ENCODE data around the gene TRIO. TPM values are rescaled to one million over a fixed set of nuclear protein-coding genes. Genes with fewer than 3 reads are reported as not detected.
"Not testable (repeated sequence)": the region's sequence is repeated elsewhere in the genome, so short reads cannot be mapped to it uniquely, and the experiment has no call there.

The TRIO gene
- polyA plus RNA-seq, 10 donors = 151 to 228 (median 197) TPM

DNA sequence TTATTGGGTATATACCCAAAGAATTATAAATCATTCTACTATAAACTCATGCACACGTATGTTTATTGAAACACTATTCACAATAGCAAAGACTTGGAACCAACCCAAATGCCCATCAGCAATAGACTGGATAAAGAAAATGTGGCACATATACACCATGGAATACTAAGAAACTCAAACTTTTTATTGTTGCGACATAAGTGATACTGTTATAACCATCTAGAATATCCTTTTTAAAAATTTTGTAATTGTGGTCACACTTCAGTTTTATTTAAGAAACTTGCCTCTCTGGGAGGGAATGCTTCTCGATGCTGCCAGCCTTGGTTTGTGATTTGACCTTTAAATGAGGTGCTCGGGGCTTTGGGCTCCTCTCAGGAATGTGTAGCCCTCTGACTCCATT, 237.6 kb downstream of the TRIO start:
- no peak for DNase-seq

DNA sequence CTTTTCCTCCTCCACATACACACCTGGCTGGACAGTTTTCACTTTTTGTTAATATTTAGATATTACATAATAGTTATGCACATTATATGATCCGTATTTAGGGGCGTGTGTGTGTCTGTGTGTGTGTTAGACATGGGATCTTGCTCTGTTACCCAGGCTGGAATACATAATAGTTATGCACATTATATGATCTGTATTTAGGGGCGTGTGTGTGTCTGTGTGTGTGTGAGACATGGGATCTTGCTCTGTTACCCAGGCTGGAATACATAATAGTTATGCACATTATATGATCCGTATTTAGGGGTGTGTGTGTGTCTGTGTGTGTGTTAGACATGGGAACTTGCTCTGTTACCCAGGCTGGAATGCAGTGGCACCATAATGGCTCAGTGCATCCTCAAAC, 239.5 kb downstream of the TRIO start:
- DNase-seq = no peak

GRCh38 chr5:14383923-14384322, 240.8 kb downstream of the TRIO start:
- no peak for DNase-seq

GRCh38 chr5:14385019-14385418, 241.9 kb downstream of the TRIO start:
- no peak for DNase-seq

GRCh38 chr5:14386884-14387624, 243.9 kb downstream of the TRIO start:
- DNase-seq = no peak

DNA sequence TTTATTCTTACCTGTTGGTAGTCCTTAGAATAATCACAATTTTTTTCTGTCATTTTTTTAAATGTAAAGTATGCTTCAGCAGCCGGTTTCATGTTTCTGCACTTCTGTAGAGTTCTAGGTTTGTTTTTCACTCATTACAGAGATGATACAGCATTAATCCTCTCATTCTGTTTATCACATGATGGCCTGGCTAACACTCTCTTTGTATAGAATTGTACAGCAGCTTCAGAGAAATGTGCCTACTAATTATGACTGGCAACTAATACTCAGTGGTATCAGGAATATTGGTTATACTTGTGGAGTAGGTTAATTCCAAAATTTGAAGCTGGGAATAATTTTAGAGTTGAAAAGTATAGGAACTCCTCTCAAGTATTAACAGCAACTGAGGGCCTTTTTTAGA, 245.6 kb downstream of the TRIO start:
- DNase-seq = no peak

DNA sequence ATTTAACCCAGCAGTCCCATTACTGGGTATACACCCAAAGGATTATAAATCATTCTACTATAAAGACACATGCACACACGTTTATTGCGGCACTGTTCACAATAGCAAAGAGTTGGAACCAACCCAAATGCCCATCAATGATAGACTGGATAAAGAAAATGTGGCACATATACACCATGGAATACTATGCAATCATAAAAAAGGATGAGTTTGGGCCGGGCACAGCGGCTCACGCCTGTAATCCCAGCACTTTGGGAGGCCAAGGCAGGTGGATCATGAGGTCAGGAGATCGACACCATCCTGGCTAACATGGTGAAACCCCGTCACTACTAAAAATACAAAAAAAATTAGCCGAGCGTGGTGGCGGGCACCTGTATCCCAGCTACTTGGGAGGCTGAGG, 249.4 kb downstream of the TRIO start:
- not testable (repeated sequence) for DNase-seq

DNA sequence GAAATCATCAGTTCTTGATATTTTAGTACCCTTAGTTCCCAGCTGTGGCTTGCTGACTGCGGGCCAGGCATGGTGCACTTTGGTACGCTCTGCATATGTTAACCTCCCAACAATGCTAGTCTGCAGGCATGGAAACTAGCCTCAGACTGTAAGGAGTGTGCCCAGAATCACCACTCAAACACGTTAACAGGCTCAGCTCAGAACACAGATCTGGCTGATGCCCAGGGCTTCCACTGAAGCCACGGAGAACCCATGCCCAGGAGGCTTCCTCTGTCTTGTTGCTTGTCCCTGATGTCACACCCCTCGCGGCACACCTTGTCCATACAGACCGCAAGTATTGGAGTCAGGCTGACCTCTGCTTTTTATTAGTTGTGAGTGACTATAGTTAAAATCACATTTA, 251.2 kb downstream of the TRIO start:
- no peak for DNase-seq

- DNase-seq = no peak
These were observed 252.3 kb downstream of the TRIO start for GRCh38 chr5:14395411-14395810.

- DNase-seq = no peak
These were observed 252.9 kb downstream of the TRIO start for GRCh38 chr5:14396066-14396465.

DNA sequence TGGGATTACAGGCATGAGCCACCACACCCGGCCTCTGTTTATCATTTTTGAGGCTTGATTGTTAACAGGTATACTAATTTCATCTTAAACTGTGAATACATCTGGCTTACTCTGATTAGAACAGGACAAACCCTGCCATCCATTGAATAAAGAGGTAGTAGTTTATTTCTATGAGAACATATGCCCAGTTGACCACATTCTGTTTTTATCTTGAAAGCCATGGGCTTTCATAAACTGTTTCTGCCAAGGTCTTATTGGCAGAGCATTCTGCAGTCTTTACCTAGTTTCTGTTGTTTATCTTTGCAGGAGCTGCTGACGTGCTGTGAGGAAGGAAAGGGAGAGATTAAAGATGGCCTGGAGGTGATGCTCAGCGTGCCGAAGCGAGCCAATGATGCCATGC, 253.6 kb downstream of the TRIO start:
- DNase-seq = no peak

GRCh38 chr5:14397717-14398116, 254.6 kb downstream of the TRIO start:
- peak in 1 of 3 donors; percentile 45 for DNase-seq

DNA sequence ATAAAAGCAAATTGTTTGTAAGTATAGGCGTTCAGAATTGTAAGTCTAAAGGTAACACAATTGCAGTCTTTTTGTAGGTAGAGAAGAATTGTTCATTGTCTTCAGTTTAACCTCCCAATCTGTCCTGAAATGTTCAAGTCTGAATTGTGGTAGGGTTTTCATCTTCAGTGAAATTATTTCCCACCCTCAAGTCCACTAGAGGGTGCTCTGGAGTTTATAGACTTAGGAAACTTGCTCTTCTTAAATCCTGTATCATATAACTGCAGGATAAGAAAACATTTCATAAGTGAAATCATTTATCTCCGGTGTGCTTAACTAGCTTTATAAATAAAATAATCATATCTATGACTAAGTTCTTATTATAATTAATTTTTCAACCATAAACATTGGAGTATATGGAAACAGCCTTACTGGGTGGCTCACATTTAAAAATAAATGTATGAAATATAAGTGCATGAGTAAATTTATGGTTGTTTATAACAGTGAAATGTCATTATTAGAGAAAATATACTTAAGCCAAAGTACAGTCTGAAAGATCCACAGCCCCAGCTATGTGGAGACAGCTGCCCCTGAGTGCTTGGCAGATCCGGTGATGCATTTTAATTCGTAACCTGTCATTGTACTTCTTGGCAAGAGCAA, 256.0 kb downstream of the TRIO start:
- peak; percentile 79 to 89 (median 80) for DNase-seq

GRCh38 chr5:14400085-14400484, 256.9 kb downstream of the TRIO start:
- DNase-seq = peak; percentile 75 to 85 (median 85)

- DNase-seq = no peak
These were observed 257.5 kb downstream of the TRIO start for GRCh38 chr5:14400611-14401010.

DNA sequence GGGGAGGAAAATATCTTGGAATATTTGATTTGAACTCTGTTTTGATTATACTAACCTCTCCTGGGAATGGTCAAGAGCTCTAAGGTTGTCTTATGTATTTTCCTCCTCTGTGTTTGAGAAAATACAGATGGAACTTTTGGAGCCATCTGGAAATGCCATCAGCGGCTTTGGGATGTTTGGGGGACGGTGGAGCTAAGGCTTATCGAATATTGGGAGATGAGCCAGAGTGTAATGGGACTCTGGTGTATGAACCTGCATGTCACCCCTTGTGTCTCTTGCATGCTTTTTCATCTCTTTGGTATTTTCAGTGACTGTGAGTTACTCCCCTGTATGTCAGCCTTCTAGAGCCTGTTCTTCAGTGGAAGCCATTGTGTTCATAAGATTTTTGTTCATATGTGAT, 258.5 kb downstream of the TRIO start:
- DNase-seq = no peak

DNA sequence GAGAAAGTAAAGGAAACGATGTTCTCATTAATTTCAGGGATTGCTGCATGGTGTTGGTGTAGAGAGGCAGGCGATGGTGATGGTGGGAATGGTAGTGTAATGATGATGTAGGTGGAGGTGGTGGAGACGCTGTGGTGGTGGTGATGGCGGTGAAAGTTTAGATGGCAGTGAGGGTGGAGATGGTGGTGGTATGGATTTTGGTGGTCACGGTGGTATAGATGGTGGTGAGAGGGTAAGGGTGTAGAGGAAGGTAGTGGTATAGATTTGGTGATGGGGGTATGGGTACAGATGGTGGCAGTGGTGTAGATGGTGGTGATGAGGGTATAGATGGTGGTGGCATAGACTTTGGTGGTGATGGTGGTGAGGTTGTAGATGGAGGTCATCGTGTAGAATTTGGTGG, 259.3 kb downstream of the TRIO start:
- DNase-seq = no peak

- no peak for DNase-seq
These were observed 261.6 kb downstream of the TRIO start for GRCh38 chr5:14404780-14405179.

GRCh38 chr5:14405267-14405666, 262.1 kb downstream of the TRIO start:
- no peak for DNase-seq

DNA sequence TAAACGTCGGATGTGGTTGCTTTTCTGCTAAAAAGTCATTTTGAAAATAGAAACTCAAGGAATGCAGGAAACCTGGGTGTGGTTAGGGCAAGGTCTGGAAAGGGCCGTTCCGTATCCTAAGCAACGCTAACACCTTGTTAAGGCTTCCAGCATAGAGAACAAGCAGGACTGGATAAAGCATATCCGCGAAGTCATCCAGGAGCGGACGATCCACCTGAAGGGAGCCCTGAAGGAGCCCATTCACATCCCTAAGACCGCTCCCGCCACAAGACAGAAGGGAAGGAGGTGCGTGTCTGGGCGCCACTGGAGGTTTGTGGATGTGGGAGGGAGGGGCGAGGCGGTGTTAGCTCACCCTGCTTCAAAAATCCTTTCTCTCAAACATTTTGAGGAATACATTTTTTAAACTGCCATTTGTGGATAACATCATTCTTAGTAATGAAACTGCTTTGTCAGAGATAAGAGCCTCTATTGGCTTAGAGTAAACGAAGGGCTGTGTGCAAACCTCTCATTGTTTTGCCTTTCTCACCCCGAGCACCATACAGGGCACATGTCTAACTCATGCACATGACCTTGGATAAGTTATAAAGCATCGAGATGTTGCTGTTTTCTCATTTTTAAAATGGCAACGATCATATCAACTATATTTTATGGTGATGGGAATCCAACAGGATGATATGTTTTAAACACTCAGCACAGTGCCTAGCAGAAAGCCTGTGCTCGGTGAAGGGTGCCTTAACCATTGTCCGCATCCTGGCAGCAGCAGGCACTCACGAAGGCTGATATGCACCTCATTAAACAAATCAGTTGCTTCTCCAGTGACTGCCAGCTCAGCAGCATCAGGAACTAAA, 262.8 kb downstream of the TRIO start:
- no peak for DNase-seq

GRCh38 chr5:14406554-14406849, 263.4 kb downstream of the TRIO start:
- no peak for DNase-seq

GRCh38 chr5:14407051-14407450, 263.9 kb downstream of the TRIO start:
- DNase-seq = no peak

- peak in 1 of 3 donors; percentile 72 for DNase-seq
These were observed 264.6 kb downstream of the TRIO start for GRCh38 chr5:14407746-14408175.
